Spinal cord (tissue), 10 donors: Measurements from ENCODE around the gene BMF. TPM values are rescaled to one million over a fixed set of nuclear protein-coding genes. Genes with fewer than 3 reads are reported as not detected.
A peak's percentile ranks its signal among the peaks of the same experiment; 100 is the strongest.

Experiments
- DNase-seq, 6 donors: peaks; one replicate each; pipeline versions ENCODE4 v3.0.0 to v3.0.0-alpha.2; 2013 to 2015; ENCODE audit warnings: low spot score in 6 of 6, low read depth in 4 of 6
- H3K27ac ChIP-seq: one replicate; pipeline ENCODE4 v1.5.1; 2013; ENCODE audit warnings: low read depth, low read length, control low read depth
- H3K27me3 ChIP-seq: one replicate; pipeline ENCODE4 v1.6.1; 2013; ENCODE audit warnings: low read length; ENCODE audit not compliant: control insufficient read depth, insufficient read depth
- H3K36me3 ChIP-seq: one replicate; pipeline ENCODE4 v1.6.1; 2013; ENCODE audit warnings: low read length; ENCODE audit not compliant: control insufficient read depth, insufficient read depth
- H3K4me1 ChIP-seq: one replicate; pipeline ENCODE4 v1.6.1; 2013; ENCODE audit warnings: low read length; ENCODE audit not compliant: control insufficient read depth, insufficient read depth
- H3K4me3 ChIP-seq: one replicate; pipeline ENCODE4 v1.5.1; 2013; ENCODE audit warnings: low read depth, low read length, control low read depth
- H3K9me3 ChIP-seq: one replicate; pipeline ENCODE4 v1.6.1; 2013; ENCODE audit warnings: low read length; ENCODE audit not compliant: control insufficient read depth, insufficient read depth
- WGBS: methylation state at CpG from one replicate; pipeline ENCODE4 v1.1.5; 2013; ENCODE audit warnings: missing lambda C conversion rate; ENCODE audit not compliant: insufficient coverage; 5-methylcytosine and 5-hydroxymethylcytosine counted together
- polyA plus RNA-seq, 2 donors: library from polyadenylated mRNA; unstranded; fragments of 120-200 nt; gene quantifications; one replicate each; pipeline ENCODE4 v1.2.1, GENCODE V29; 2013; ENCODE audit not compliant: insufficient read length in 2 of 2
- total RNA-seq, 2 donors: library from RNA; depleted of rRNA in 1 of 2; stranded (reverse); fragments of 120-200 nt in 1 of 2; fragments of >200 nt in 1 of 2; gene quantifications; one replicate each; pipeline versions ENCODE4 v1.2.3 to v1.2.4, GENCODE V29; 2013 to 2014
- donor health status: healthy.

BMF gene
- total and polyA plus RNA-seq, 4 donors: 4.6 to 10.3 (median 7.9) TPM

DNA sequence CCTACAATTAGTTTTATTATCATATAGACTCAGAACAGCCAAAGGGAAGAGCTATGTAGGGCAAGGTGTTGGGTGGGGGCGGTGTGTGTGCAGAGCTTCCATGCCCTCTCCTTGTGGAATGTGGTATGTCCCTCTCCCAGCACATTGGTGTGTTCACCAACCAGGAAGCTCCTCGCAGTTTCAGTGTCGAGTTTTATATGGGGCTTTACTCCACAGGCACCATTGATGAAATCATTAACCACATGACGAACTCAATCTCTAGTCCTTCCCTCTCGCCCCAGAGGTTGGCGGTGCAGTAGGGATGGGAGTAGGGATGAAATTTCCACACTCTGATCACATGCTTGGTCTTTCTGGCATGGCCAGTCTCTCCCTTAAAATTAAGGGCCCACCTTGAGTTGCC lies 56.1 kb downstream of the BMF start:
- no peaks in the 10 kb centered on the region for H3K27me3 ChIP-seq
- H3K4me1 ChIP-seq: peaks cover 23% of the 10 kb centered on the region
- no peak overlapping the region for H3K4me3 ChIP-seq
- no peak overlapping the region for H3K27ac ChIP-seq
- H3K9me3 ChIP-seq: no peaks in the 10 kb centered on the region
- H3K36me3 ChIP-seq: peaks cover 7% of the 10 kb centered on the region
- no CpG with 5 or more reads among the region's 6 CpGs for WGBS
- no peak for DNase-seq

- Histone ChIP-seq H3K4me1 (peaks cover 29% of the 10 kb centered on the region), H3K4me3 (no peak overlapping the region), H3K36me3 (peaks cover 12% of the 10 kb centered on the region), H3K27me3 (no peaks in the 10 kb centered on the region), H3K27ac (no peak overlapping the region), H3K9me3 (no peaks in the 10 kb centered on the region)
- WGBS: 87% methylated on average over 7 of the region's 11 CpGs
- DNase-seq: no peak
These were observed 56.9 kb downstream of the BMF start for GRCh38 chr15:40051616-40052415.

GRCh38 chr15:40050788-40051470 lies 57.8 kb downstream of the BMF start:
- Histone ChIP-seq H3K9me3 (no peaks in the 10 kb centered on the region), H3K4me3 (no peak overlapping the region), H3K36me3 (peaks cover 12% of the 10 kb centered on the region), H3K27ac (no peak overlapping the region), H3K27me3 (no peaks in the 10 kb centered on the region), H3K4me1 (peaks cover 29% of the 10 kb centered on the region)
- 47% methylated on average over 4 of the region's 12 CpGs for WGBS
- peak in 2 of 6 donors; percentile 44 to 53 for DNase-seq

DNA sequence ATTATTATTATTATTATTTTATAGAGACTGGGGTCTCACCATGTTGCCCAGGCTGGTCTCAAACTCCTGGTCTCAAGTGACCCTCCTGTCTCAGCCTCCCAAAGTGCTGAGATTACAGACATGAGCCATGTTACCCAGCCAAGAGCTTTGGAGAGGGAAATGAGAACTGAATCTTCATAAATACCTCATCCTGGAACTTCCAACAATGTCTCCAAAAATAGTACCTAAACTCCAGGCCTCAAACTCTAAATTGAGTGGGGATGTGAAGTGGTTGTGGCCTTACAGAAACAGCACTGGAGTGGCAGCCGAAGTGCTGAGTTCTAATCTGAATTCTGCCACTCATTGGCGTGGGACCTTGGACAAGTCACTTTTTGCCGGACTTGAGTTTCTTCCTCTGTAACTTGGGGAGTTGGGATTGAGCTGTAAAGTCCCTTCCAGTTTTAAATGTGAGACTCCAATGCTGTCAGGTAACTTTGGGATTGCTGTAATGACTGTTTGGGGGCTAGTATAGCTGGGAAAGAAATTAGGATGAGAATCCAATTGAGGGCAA lies 59.7 kb downstream of the BMF start:
- no peak for DNase-seq

GRCh38 chr15:40048211-40048792 lies 60.4 kb downstream of the BMF start:
- H3K9me3 ChIP-seq: no peaks in the 10 kb centered on the region
- H3K27ac ChIP-seq: peak overlapping the region; percentile 13
- peaks cover 27% of the 10 kb centered on the region for H3K4me1 ChIP-seq
- DNase-seq: no peak
- 74% methylated on average over 9 of the region's 10 CpGs for WGBS
- no peak overlapping the region for H3K4me3 ChIP-seq
- H3K27me3 ChIP-seq: no peaks in the 10 kb centered on the region
- peaks cover 5% of the 10 kb centered on the region for H3K36me3 ChIP-seq

More for the DNA sequence above, 59.7 kb downstream of the BMF start:
- no peak overlapping the region for H3K4me3 ChIP-seq
- H3K36me3 ChIP-seq: peaks cover 8% of the 10 kb centered on the region
- peaks cover 27% of the 10 kb centered on the region for H3K4me1 ChIP-seq
- WGBS: 97% methylated on average over 3 of the region's 3 CpGs
- H3K27ac ChIP-seq: no peak overlapping the region
- H3K27me3 ChIP-seq: no peaks in the 10 kb centered on the region
- H3K9me3 ChIP-seq: no peaks in the 10 kb centered on the region

- peaks cover 27% of the 10 kb centered on the region for H3K4me1 ChIP-seq
- no peaks in the 10 kb centered on the region for H3K27me3 ChIP-seq
- no peaks in the 10 kb centered on the region for H3K9me3 ChIP-seq
- peaks cover 5% of the 10 kb centered on the region for H3K36me3 ChIP-seq
- H3K27ac ChIP-seq: peak overlapping the region; percentile 34
- 42% methylated on average over 10 of the region's 15 CpGs for WGBS
- H3K4me3 ChIP-seq: no peak overlapping the region
- no peak for DNase-seq
These were observed 61.1 kb downstream of the BMF start for GRCh38 chr15:40047415-40048210.

DNA sequence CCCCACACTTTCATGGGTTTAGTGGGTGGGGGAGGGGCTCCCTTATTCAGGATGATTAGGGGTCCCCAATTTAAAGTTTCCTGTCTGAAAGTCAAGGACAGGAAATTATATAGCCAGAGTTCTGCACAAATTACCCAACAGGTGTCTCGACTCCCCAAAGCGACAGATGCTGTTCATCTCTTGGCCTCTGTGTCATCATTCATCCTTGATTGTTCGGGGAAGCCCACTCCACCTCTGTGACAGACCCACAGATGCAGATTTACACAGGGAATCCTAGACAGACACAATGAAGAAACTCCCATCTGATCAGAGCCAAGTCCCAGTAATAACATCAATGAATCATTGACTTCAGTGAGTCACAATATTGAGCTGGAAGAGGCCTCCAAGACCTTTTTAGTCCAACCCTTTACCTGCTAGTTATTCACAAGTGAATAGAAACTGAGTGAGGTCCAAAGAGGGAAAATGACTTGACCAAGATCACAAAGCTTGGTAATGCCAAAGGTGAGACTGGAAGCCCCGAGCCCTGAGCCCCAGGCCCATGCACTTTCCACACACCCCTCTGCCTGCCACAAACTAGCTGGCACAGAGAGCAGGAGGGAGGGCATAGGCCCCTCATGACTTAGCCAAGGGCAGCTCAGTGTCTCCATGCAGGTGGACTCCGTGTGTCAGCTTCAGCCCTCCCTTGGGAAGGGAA lies 61.8 kb downstream of the BMF start:
- DNase-seq: no peak
- Histone ChIP-seq H3K4me1 (peaks cover 27% of the 10 kb centered on the region), H3K36me3 (peaks cover 5% of the 10 kb centered on the region), H3K9me3 (no peaks in the 10 kb centered on the region), H3K27me3 (no peaks in the 10 kb centered on the region), H3K4me3 (no peak overlapping the region), H3K27ac (peak overlapping the region; percentile 34)
- 78% methylated on average over 5 of the region's 5 CpGs for WGBS

DNA sequence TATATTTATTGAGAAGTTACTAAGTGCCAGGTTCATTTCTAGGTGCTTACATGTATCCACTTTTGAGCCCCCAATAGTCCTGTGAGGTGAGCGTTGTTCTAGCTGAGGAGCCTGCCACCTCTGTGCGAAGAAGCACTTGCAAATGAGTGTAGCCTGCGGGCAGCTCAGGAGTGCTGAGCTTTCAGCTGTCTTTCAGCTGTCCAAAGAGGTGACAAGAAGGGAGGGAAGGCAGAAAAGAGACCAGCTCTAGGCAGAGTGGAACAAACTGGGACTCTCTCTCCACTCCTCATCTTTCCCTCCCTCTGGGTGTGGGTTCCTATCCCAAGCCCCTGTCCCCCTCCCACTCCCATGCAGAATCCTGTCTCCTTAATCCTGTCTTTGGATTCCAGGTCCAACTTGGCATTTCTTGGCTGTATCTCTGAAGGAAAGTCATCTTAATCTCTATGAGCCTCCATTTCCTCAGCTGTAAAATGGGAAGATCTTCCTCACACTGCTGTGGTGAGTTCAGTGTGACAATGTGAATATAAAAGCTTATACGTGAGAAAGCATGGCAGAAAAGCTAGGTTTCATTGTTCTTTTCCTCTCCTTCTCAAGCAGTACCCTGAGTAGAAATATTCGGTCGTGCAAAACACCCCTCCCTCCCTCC lies 63.0 kb downstream of the BMF start:
- Histone ChIP-seq H3K9me3 (no peaks in the 10 kb centered on the region), H3K4me3 (no peak overlapping the region), H3K27ac (no peak overlapping the region), H3K4me1 (peaks cover 23% of the 10 kb centered on the region), H3K27me3 (no peaks in the 10 kb centered on the region), H3K36me3 (peaks cover 5% of the 10 kb centered on the region)
- no peak for DNase-seq
- 63% methylated on average over 3 of the region's 6 CpGs for WGBS
